Head of caudate nucleus (tissue), 42 donors: Measurements from ENCODE around the gene PHLPP1.
A peak's percentile ranks its signal among the peaks of the same experiment; 100 is the strongest.

Source experiments
- DNase-seq, 42 donors: peaks; one replicate each; pipeline versions ENCODE4 v3.0.0 to v3.0.0-alpha.2; 2020 to 2021; ENCODE audit warnings: mixed read lengths in 7 of 42
- intact Hi-C: fragments of 100-400 bp; cut with DNase I; formaldehyde crosslinking; loops from one replicate; pipeline ENCODE4 v1.15.0; 2022

Gene PHLPP1

DNA sequence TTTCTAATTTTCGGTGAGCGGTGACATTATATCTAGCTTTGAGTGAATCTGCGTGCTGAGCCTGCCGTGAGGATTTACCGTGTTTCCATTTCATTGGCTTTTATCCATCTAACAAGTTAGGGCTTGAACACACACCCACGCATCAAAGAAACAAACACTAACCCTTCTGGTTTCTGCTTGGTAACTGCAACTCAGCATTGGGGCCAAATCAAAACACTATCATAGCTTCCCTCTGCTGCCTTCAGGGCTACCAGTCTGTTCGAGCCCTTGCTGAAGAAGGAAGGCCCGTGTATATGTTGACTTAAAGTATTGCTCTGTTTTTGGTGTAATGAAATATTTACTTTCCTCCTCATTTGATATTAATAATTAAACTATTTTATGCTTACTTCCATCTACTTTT is 227.2 kb downstream of the PHLPP1 start:
- intact Hi-C loops = no loop called here
- no peak for DNase-seq

GRCh38 chr18:62944454-62944853 is 229.1 kb downstream of the PHLPP1 start:
- intact Hi-C loops = no loop called here

DNA sequence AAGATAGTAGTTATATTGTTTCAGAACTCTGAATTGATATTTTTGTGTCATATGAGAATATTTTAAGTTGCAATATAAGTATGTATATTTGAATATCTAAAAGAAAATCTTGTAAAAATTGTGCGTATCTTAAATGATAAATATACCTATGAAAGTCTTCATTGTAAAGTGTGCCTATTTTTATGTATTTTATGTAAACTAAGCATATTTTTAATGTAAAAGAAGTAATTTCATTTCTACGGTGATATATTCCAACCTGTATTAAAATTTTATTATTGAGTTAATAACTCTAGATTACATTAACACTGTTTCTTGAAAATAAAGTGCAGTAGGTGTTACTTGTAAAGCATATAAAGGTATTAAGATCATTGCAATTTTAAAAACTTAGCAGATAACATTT is 233.4 kb downstream of the PHLPP1 start:
- no peak for DNase-seq
- intact Hi-C loops = no loop called here

More at GRCh38 chr18:62944454-62944853, 229.1 kb downstream of the PHLPP1 start:
- no peak for DNase-seq

DNA sequence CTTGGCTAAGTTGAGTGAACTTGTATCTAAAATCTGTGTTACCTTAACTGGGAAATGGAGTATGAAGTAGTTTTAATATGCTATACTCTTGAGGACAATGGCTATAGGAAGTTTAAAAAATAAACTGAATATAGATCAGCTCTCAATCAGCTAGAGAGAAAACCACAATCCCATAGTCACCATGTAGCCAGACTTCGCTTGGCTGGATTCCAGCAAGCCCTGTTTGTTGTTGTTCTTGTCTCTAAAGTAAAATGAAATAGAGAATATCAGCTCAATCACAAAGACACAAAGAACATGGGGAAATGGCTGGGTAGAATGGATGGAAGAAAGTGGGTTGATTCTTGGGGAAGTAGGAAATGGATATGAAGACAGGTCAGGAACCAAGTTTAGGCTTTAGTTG is 234.9 kb downstream of the PHLPP1 start:
- intact Hi-C loops = no loop called here

GRCh38 chr18:62952807-62953206 is 237.5 kb downstream of the PHLPP1 start:
- intact Hi-C loops = no loop called here
- no peak for DNase-seq

More for the DNA sequence above, 234.9 kb downstream of the PHLPP1 start:
- DNase-seq = no peak

- DNase-seq = no peak
- intact Hi-C loops = no loop called here
Measured at GRCh38 chr18:62953663-62954062, 238.3 kb downstream of the PHLPP1 start.

DNA sequence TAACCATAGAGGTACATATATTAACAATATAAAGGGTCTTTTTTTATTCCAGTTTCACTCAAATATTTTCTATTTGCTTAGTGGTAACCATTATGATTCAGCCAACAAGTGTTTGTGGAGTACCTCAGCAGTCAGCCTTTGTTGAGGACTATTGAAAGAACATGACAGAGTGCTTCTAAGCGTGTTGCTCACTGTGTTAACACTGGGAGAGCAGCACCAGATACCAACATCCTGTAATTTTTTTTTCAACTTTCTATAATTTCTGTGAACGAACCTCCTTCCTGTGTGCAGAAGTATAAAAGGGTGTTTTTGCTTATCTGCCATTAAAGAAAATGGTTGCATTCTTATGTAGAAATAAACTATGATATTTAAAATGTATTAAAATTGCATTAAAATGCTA is 239.0 kb downstream of the PHLPP1 start:
- DNase-seq = no peak
- intact Hi-C loops = no loop called here

DNA sequence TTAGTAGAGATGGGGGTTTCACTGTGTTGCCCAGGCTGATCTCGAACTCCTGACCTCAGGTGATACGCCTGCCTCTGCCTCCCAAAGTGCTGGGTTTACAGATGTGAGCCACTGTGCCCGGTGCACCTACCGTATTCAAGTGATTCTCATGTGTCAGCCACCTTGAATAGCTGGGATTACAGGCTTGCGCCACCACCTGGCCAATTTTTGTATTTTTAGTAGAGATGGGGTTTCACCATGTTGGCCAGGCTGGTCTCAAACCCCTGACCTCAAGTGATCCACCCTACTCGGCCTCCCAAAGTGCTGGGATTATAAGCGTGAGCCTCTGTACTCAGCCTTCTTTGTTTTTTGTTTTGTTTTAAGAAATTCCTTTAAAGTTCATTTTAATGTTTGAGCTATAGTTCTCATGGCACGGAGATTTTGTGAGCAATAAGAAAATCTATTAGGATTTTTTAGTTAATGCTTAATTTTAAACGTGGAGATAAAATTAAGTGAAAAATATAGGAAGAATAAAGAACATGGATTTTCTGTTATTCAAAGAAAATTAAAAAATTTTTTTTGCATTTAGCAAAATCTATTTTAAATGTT is 242.6 kb downstream of the PHLPP1 start:
- intact Hi-C loops = no loop called here
- DNase-seq = no peak

GRCh38 chr18:62959481-62959880 is 244.1 kb downstream of the PHLPP1 start:
- intact Hi-C loops = no loop called here
- DNase-seq = no peak

- intact Hi-C loops = no loop called here
- DNase-seq = peak in 2 of 42 donors; percentile 26 to 37
Measured at GRCh38 chr18:62963507-62963906, 248.2 kb downstream of the PHLPP1 start.

DNA sequence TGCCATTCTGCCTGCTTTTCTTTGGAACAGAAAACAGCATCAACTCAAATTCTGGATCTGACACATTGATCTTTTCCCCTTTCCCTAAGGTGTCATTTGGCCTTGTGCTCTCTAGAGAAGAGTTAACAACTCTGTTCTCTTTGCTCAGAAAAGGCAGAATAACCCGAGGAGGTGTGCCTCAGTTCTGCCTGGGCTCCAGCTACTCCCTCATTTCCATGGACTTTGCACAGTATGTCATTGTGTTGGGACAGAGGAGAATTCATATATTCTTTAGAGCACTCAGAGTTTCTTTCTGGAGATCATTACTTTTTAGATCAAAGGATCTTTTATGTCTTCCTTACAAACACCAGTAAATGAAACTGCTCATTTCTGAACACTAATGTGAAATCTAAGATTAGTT is 249.1 kb downstream of the PHLPP1 start:
- DNase-seq = peak in 4 of 42 donors; percentile 34 to 63 (median 51)
- intact Hi-C loops = no loop called here

DNA sequence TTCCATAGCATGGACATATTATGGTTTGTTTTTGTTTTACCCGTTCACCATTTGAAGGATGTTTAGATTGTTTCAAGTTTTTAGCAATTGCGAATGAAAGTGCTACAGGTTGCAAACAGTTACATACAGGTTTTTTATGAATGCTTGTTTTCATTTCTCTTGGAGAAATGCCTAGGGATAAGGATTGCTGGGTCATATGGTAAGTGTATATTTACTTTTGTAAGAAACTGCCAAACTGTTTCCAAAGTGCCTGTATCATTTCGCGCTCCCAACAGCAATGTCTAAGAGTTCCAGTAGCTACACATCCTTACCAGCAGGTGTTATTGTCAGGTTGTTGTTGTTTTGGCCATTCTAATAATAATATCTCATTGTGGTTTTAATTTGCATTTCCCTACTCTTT is 251.7 kb downstream of the PHLPP1 start:
- no peak for DNase-seq
- intact Hi-C loops = no loop called here

DNA sequence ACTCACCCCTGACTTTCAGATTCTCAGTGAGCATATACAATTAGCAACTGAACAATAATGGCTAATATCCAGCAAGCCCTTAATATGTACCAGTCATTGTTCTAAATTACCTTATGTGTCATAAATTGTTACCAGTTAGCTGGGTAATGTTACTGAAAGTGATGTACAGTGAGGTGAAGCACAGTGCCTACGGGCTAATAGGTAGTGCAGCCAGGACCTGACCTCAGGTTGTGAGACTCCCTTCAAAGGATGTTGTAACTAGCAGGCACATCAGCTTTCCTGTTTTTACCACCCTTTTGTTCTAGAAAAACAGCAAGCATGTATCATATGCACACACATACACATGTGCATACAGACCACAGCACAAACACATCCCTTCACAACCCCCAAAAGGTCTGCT is 258.3 kb downstream of the PHLPP1 start:
- intact Hi-C loops = loop anchor here (10.0 kb wide), 1 partner anchor 59 kb away; no protein-coding TSS in a partner anchor
- DNase-seq = peak in 1 of 42 donors; percentile 37

DNA sequence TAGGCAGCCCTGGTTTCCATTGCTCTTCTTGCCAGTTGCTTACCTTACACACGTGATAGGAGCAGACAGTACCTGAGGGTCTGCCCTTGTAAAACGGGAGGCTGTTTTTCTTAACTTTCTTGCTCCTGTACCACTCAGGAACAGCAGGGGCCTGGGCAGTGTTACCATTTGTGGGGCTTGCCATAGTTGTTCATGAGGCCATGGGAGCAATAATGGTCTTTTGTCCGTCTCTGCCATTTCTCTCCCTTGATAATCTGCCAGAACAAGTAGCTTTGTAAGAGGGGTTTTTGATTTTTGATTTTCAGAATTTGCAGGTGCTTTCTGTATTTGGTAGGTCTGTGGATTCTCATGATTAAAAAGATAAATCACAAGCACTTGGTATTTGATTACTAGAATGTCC is 259.0 kb downstream of the PHLPP1 start:
- DNase-seq = peak in 3 of 42 donors; percentile 35 to 64 (median 60)
- intact Hi-C loops = loop anchor here (10.0 kb wide), 1 partner anchor 60 kb away; no protein-coding TSS in a partner anchor

DNA sequence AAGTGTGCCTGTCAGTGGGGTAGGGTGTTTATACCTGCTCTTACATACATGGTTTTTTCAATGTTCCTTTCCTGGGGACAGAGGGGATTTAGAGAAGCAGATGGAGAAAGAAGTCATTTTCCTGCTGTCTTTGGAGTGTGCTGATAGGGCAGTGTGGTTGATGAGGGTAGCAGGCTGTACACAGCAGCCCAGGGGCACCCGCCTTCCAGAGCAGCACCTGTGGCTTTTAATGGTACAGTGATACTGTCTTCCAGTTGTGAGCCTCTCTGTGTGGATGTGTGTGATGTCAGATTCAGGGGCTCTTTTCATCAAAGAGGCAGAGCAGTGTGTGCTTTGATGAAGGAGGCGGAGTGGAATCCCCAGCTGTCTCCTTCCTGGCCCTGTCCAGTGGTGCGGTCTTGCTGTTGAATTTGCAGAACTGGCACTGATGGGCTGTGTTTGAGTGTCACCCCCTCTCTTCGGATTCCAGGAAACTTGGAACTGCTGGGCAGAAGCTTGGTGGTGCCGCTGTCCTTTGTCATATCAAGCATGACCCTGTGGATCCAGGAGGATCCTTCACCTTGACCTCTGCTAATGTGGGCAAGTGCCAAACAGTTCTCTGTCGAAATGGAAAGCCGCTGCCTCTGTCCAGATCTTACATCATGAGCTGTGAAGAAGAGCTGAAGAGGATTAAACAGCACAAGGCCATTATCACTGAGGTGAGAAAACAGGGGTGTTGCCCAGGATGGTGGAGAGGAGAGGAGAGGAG is 259.8 kb downstream of the PHLPP1 start:
- DNase-seq = peak in 15 of 42 donors; percentile 18 to 72 (median 45)
- intact Hi-C loops = loop anchor here (10.0 kb wide), 1 partner anchor 60 kb away; no protein-coding TSS in a partner anchor

DNA sequence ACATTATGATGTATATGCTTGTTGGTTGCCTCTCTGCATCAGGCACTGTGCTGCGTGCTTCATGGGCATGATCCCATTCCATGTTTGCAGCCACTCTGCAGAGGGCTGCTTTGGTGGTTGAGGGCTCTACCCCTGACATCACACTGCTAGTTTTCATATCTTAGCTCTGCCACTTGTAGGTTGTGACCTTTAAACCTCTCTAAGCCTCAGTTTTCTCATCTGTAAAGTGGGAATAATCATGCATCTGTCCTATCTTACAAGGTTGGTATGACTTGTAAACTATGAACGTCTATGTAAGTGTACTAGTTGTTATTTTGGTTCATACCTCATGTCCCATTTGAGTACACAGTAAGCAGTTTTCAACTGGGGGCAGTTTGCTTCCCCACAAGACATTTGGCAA is 260.4 kb downstream of the PHLPP1 start:
- intact Hi-C loops = loop anchor here (10.0 kb wide), 1 partner anchor 61 kb away; no protein-coding TSS in a partner anchor
- DNase-seq = no peak

GRCh38 chr18:62976227-62976626 is 260.9 kb downstream of the PHLPP1 start:
- DNase-seq = no peak
- intact Hi-C loops = loop anchor here (10.0 kb wide), 1 partner anchor 61 kb away; no protein-coding TSS in a partner anchor

- intact Hi-C loops = loop anchor here (10.0 kb wide), 1 partner anchor 63 kb away; no protein-coding TSS in a partner anchor
- DNase-seq = no peak
Measured at GRCh38 chr18:62977512-62977911, 262.2 kb downstream of the PHLPP1 start.

- intact Hi-C loops = loop anchor here (10.0 kb wide), 1 partner anchor 64 kb away; no protein-coding TSS in a partner anchor
- peak in 4 of 42 donors; percentile 27 to 64 (median 36) for DNase-seq
Measured at GRCh38 chr18:62978251-62979049, 263.1 kb downstream of the PHLPP1 start.
